Endothelial cell of umbilical vein (primary cell): ENCODE data around the gene VAV2. TPM values are rescaled to one million over a fixed set of nuclear protein-coding genes. Genes with fewer than 3 reads are reported as not detected.
"Not testable (repeated sequence)": the region's sequence is repeated elsewhere in the genome, so short reads cannot be mapped to it uniquely, and the experiment has no call there.

Experiments
- BruUV-seq: library from RNA; stranded (reverse); fragments of 400-500 nt; replicated peaks from 2 replicates; lab custom pipeline; 2021; lab: Mats Ljungman, UMichigan
- CTCF ChIA-PET: fragments of 300-600, 350-600 bp; sonication (Branson Sonifier 250); formaldehyde crosslinking; loops from one replicate; lab custom pipeline; 2021; ENCODE audit warnings: antibody characterized with exemption, inconsistent platforms; lab: Charles Lee
- POLR2A ChIA-PET: fragments of 300-600, 350-600 bp; sonication (Branson Sonifier 250); formaldehyde crosslinking; loops from one replicate; lab custom pipeline; 2021; ENCODE audit warnings: antibody characterized with exemption, inconsistent platforms; lab: Charles Lee
- DNase-seq: peaks from one replicate; pipeline ENCODE4 v3.0.0-alpha.2; 2011; ENCODE audit warnings: low read depth, low spot score
- FAIRE-seq: peaks from 2 replicates; lab custom pipeline; 2011; peaks lifted over from hg19 to GRCh38; lab: Jason Lieb, UNC
- H2AFZ ChIP-seq: 2 replicates; pipeline ENCODE4 v1.6.0; 2012; ENCODE audit warnings: low read depth, low read length, control low read depth, inconsistent platforms
- H3K27ac ChIP-seq: 2 replicates; pipeline ENCODE4 v1.5.1; 2011; ENCODE audit warnings: low read depth, mild to moderate bottlenecking, control low read depth, low read length, moderate library complexity; ENCODE audit not compliant: insufficient read depth
- H3K27me3 ChIP-seq, 2 experiments: 2 replicates each; pipeline versions ENCODE4 v1.6.0 to v1.6.1; 2011; ENCODE audit warnings: low read length in 2 of 2, mixed read lengths in 1 of 2; ENCODE audit not compliant: control insufficient read depth in 2 of 2, insufficient read depth in 2 of 2
- H3K36me3 ChIP-seq, 2 experiments: 2 replicates in 1 of 2; 3 replicates in 1 of 2; pipeline ENCODE4 v1.5.1; 2011; ENCODE audit warnings: low read length in 2 of 2, mild to moderate bottlenecking in 1 of 2, moderate library complexity in 1 of 2; ENCODE audit not compliant: control insufficient read depth in 2 of 2, insufficient read depth in 2 of 2; ENCODE audit errors: extremely low read depth in 1 of 2
- H3K4me1 ChIP-seq: 3 replicates; pipeline ENCODE4 v1.5.1; 2011; ENCODE audit warnings: mild to moderate bottlenecking, low read length; ENCODE audit not compliant: control insufficient read depth, insufficient read depth; ENCODE audit errors: extremely low read depth
- H3K4me2 ChIP-seq: 2 replicates; pipeline ENCODE4 v1.6.1; 2011; ENCODE audit warnings: low read length, control low read depth, mixed read lengths; ENCODE audit not compliant: insufficient read depth
- H3K4me3 ChIP-seq, 3 experiments: fragments of 200-600 bp in 1 of 3; sonication (generic), shearing (Covaris generic) in 1 of 3; replicated peaks in 1 of 3; 2 replicates each; pipeline ENCODE4 v1.5.1; 2011 to 2016; ENCODE audit warnings: control low read depth in 3 of 3, low read length in 3 of 3, mild to moderate bottlenecking in 2 of 3, inconsistent platforms in 1 of 3, low read depth in 1 of 3, moderate library complexity in 1 of 3; ENCODE audit not compliant: insufficient read depth in 1 of 3
- H3K79me2 ChIP-seq: 2 replicates; pipeline ENCODE4 v1.6.0; 2012; ENCODE audit warnings: low read length, inconsistent platforms; ENCODE audit not compliant: control insufficient read depth, insufficient read depth
- H3K9ac ChIP-seq: replicated peaks from 2 replicates; pipeline ENCODE3; 2011; ENCODE audit warnings: low read length, control low read depth; ENCODE audit not compliant: insufficient read depth; ENCODE audit errors: extremely low read depth
- H3K9me1 ChIP-seq: replicated peaks from 3 replicates; pipeline ENCODE4 v1.6.0; 2011; ENCODE audit warnings: mild to moderate bottlenecking, low read length; ENCODE audit not compliant: control insufficient read depth, insufficient read depth; ENCODE audit errors: extremely low read depth
- H3K9me3 ChIP-seq: replicated peaks from 2 replicates; pipeline ENCODE4 v1.5.1; 2012; ENCODE audit warnings: low read length, inconsistent platforms; ENCODE audit not compliant: control insufficient read depth, insufficient read depth
- H4K20me1 ChIP-seq: replicated peaks from 2 replicates; pipeline ENCODE3; 2011; ENCODE audit warnings: mild to moderate bottlenecking, low read length; ENCODE audit not compliant: control insufficient read depth, insufficient read depth; ENCODE audit errors: extremely low read depth
- EZH2 ChIP-seq: IDR thresholded peaks from 2 replicates; pipeline ENCODE4 v1.6.1; 2012; ENCODE audit warnings: borderline replicate concordance, low read depth, mild to moderate bottlenecking, moderate library complexity, low read length, inconsistent platforms; ENCODE audit not compliant: severe bottlenecking
- FOS ChIP-seq: IDR thresholded peaks from 2 replicates; pipeline ENCODE4 v1.6.1; 2011; ENCODE audit warnings: mild to moderate bottlenecking, low read length, moderate library complexity, borderline replicate concordance; ENCODE audit not compliant: insufficient read depth
- GATA2 ChIP-seq: IDR thresholded peaks from 2 replicates; pipeline ENCODE4 v1.7.0; 2011; ENCODE audit warnings: low read depth, mild to moderate bottlenecking, moderate library complexity, mixed read lengths, low read length; ENCODE audit not compliant: insufficient read length, insufficient read depth
- JUN ChIP-seq: IDR thresholded peaks from 2 replicates; pipeline ENCODE4 v1.6.1; 2011; ENCODE audit warnings: borderline replicate concordance, low read depth; ENCODE audit not compliant: insufficient read length, insufficient read depth
- MYC ChIP-seq: IDR thresholded peaks from one replicate; pipeline ENCODE4 v1.6.1; 2011; ENCODE audit warnings: mild to moderate bottlenecking, low read depth, low read length
- POLR2A ChIP-seq: IDR thresholded peaks from 2 replicates; pipeline ENCODE4 v1.6.1; 2012; ENCODE audit warnings: low read depth, mild to moderate bottlenecking, control low read depth, low read length
- POLR2AphosphoS5 ChIP-seq: IDR thresholded peaks from 2 replicates; pipeline ENCODE4 v1.6.1; 2012; ENCODE audit warnings: low read depth, mild to moderate bottlenecking, control low read depth, low read length, moderate library complexity; ENCODE audit not compliant: insufficient read depth
- dilution Hi-C: fragments of 300-500 bp; cut with MboI; formaldehyde crosslinking; loops from one replicate; pipeline ENCODE4 v1.15.0; 2019; ENCODE audit warnings: low sequenced_read_pairs; ENCODE audit not compliant: extremely low pct_ligation_motif_present
- intact Hi-C: fragments of 100-400 bp; cut with micrococcal nuclease; formaldehyde crosslinking; loops from one replicate; pipeline ENCODE4 v1.10.0; 2022
- polyA plus RNA-seq, 4 experiments: library from polyadenylated mRNA; depleted of rRNA in 3 of 4; stranded (reverse) in 3 of 4; unstranded in 1 of 4; fragments of >200 nt; gene quantifications; 2 replicates each; pipeline versions ENCODE4 v1.2.1 to v1.2.3, GENCODE V29; 2011 to 2012; ENCODE audit warnings: missing spikeins in 1 of 4
- total RNA-seq: library from RNA; stranded (reverse); gene quantifications from 2 replicates; pipeline ENCODE4 v1.2.3, GENCODE V29; 2021
- TF ChIP-seq, protein P1 (sequence below), 2 donors: IDR thresholded peaks; 1 replicate in 1 of 2; 2 replicates in 1 of 2; pipeline ENCODE4 v1.5.1; 2011; ENCODE audit warnings: low read length in 2 of 2, mild to moderate bottlenecking in 2 of 2, moderate library complexity in 2 of 2, control low read depth in 1 of 2, inconsistent platforms in 1 of 2, low read depth in 1 of 2; ENCODE audit not compliant: insufficient read depth in 1 of 2; ENCODE audit errors: extremely low read depth in 1 of 2
- TF ChIP-seq, protein P2 (sequence below): IDR thresholded peaks from 2 replicates; pipeline ENCODE4 v1.6.1; 2011; ENCODE audit not compliant: insufficient read depth, insufficient read length

VAV2 gene
- total and polyA plus RNA-seq, 2 donors (not counting 3 experiments of a cell fraction or from before 2014, with no cell fraction given): 10.6 to 30.6 TPM

DNA sequence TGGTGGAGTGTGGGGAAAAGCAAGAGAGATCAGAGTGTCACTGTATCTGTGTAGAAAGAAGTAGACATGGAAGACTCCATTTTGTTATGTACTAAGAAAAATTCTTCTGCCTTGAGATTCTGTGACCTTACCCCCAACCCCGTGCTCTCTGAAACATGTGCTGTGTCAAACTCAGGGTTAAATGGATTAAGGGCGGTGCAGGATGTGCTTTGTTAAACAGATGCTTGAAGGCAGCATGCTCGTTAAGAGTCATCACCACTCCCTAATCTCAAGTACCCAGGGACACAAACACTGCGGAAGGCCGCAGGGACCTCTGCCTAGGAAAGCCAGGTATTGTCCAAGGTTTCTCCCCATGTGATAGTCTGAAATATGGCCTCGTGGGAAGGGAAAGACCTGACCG is 34.4 kb downstream of the VAV2 start:
- H3K27me3 ChIP-seq, H3K4me3 ChIP-seq, BruUV-seq, FAIRE-seq, intact Hi-C loops, POLR2A ChIA-PET, dilution Hi-C loops, H3K27ac ChIP-seq, H3K9me1 ChIP-seq, H3K4me2 ChIP-seq, H2AFZ ChIP-seq, H4K20me1 ChIP-seq, H3K9ac ChIP-seq, CTCF ChIA-PET, H3K9me3 ChIP-seq, H3K36me3 ChIP-seq, DNase-seq: not testable (repeated sequence)
- H3K79me2 ChIP-seq: peaks cover 60% of the 10 kb centered on the region
- peaks cover 36% of the 10 kb centered on the region for H3K4me1 ChIP-seq

DNA sequence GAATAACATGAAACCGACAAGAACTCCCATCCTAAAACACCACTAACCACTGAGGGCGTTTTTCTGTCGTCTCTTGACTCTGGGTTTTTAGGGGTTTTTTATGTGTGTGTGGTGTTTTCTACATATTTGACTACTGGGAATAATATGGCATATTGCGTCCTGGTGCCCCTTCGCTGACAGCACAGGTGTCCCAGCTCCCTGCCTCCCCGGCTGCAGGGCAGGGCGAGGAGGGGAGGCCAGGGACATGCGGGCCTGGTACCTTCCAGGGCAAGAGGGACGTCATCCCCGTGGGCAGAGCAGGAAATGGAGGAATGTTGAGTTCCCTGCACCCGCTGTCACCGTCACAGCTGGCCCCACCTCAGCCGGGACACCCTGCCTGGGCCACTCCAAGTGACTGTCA is 34.8 kb downstream of the VAV2 start:
- Histone ChIP-seq H3K27ac (no peak overlapping the region), H3K4me1 (peaks cover 36% of the 10 kb centered on the region), H3K79me2 (peaks cover 60% of the 10 kb centered on the region), H3K27me3 (no peaks in the 10 kb centered on the region), H2AFZ (no peak overlapping the region), H3K4me2 (no peak overlapping the region), H4K20me1 (no peaks in the 10 kb centered on the region), H3K9me1 (no peaks in the 10 kb centered on the region), H3K36me3 (no peaks in the 10 kb centered on the region), H3K4me3 (no peak overlapping the region), H3K9me3 (no peaks in the 10 kb centered on the region), H3K9ac (no peak overlapping the region)
- intact Hi-C loops (no loop called here), dilution Hi-C loops (no loop called here)
- ChIA-PET CTCF (interaction anchor here (2.0 to 3.0 kb wide), 3 partner anchors 9 to 36 kb away, joined by 5 to 20 read pairs (median 10); no protein-coding TSS in a partner anchor), POLR2A (no interaction called here)
- TF ChIP-seq MYC: no peak
- TF ChIP-seq EZH2: no peak
- no peak for TF ChIP-seq FOS
- no peak for TF ChIP-seq POLR2A
- no peak for TF ChIP-seq JUN
- TF ChIP-seq, protein P1, sequence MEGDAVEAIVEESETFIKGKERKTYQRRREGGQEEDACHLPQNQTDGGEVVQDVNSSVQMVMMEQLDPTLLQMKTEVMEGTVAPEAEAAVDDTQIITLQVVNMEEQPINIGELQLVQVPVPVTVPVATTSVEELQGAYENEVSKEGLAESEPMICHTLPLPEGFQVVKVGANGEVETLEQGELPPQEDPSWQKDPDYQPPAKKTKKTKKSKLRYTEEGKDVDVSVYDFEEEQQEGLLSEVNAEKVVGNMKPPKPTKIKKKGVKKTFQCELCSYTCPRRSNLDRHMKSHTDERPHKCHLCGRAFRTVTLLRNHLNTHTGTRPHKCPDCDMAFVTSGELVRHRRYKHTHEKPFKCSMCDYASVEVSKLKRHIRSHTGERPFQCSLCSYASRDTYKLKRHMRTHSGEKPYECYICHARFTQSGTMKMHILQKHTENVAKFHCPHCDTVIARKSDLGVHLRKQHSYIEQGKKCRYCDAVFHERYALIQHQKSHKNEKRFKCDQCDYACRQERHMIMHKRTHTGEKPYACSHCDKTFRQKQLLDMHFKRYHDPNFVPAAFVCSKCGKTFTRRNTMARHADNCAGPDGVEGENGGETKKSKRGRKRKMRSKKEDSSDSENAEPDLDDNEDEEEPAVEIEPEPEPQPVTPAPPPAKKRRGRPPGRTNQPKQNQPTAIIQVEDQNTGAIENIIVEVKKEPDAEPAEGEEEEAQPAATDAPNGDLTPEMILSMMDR (IDR thresholded peaks at IDR 0.05; ENCODE audit: extremely low read depth in 1 of 2, insufficient read depth in 1 of 2, low read depth in 1 of 2, low read length in 2 of 2): no peak
- TF ChIP-seq GATA2: no peak
- TF ChIP-seq POLR2AphosphoS5: no peak
- TF ChIP-seq, protein P2, sequence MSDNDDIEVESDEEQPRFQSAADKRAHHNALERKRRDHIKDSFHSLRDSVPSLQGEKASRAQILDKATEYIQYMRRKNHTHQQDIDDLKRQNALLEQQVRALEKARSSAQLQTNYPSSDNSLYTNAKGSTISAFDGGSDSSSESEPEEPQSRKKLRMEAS: no peak
- no peak for DNase-seq
- FAIRE-seq: no peak
- BruUV-seq: no TSS peak
